ENCODE results near the gene MACROD2.

DNA sequence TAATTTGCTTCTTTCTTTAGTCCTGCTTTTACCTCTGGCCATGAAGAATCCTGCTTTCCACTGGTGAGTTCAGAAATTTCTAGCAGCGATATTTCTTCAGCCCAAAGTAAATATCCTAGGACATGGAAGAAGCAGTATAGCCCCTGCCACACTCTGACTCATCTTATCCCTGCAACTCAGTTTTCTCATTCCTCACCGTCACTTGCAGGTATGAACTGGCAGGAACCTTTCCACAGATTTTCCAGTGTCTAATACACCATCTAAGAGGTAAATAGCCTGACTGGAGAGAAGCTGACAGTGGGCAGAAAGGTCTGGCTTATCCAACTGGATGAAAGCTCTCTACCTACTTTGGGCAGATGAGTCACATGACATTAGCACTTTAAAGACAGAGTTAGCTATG is 1158.8 kb downstream of the MACROD2 start:
- TF ChIP-seq POLR2A (IDR thresholded peaks at IDR 0.05) (no peak), EP300 (IDR thresholded peaks at IDR 0.05) (no peak)
- TF ChIP-seq, protein P1, sequence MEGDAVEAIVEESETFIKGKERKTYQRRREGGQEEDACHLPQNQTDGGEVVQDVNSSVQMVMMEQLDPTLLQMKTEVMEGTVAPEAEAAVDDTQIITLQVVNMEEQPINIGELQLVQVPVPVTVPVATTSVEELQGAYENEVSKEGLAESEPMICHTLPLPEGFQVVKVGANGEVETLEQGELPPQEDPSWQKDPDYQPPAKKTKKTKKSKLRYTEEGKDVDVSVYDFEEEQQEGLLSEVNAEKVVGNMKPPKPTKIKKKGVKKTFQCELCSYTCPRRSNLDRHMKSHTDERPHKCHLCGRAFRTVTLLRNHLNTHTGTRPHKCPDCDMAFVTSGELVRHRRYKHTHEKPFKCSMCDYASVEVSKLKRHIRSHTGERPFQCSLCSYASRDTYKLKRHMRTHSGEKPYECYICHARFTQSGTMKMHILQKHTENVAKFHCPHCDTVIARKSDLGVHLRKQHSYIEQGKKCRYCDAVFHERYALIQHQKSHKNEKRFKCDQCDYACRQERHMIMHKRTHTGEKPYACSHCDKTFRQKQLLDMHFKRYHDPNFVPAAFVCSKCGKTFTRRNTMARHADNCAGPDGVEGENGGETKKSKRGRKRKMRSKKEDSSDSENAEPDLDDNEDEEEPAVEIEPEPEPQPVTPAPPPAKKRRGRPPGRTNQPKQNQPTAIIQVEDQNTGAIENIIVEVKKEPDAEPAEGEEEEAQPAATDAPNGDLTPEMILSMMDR (IDR thresholded peaks at IDR 0.05) = no peak

Measured in ovary (tissue), 3 donors.